Lung microvascular endothelial cell (primary cell): ENCODE measurements around the gene APRT. TPM values are rescaled to one million over a fixed set of nuclear protein-coding genes. Genes with fewer than 3 reads are reported as not detected.
"Not testable (repeated sequence)": the region's sequence is repeated elsewhere in the genome, so short reads cannot be mapped to it uniquely, and the experiment has no call there.

Experiments used
- DNase-seq, 2 donors: peaks; one replicate each; pipeline versions ENCODE4 v3.0.0 to v3.0.0-alpha.2; 2010; ENCODE audit warnings: low read depth in 2 of 2
- total RNA-seq: library from RNA; depleted of rRNA; stranded (reverse); fragments of >200 nt; gene quantifications from 2 replicates; pipeline ENCODE4 v1.2.1, GENCODE V29; 2014

Gene APRT
- total RNA-seq, 1 donor from 2014 or later = 92.7 TPM

DNA sequence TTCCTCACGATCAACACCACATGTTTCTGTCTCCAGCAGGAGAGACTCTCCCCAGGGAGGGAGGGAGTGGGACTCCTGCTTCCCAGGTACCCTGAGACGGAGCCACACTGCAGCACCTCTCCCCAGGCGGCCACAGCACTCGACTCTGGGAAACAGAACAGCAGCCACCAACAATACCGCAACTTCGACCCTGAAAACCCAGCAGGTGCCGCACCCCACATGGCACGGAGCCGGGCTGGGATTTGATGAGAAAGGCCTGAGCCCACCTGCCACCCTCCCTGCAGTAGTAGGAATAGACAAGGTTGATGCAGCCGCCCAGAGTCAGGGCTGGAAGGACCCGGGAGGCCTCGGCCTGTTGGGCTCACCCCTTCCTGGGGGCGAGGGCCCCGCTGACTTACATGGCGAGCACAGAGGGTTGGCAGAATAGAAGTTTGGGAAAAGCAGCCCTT lies 30.6 kb upstream of the APRT start:
- DNase-seq = no peak

DNA sequence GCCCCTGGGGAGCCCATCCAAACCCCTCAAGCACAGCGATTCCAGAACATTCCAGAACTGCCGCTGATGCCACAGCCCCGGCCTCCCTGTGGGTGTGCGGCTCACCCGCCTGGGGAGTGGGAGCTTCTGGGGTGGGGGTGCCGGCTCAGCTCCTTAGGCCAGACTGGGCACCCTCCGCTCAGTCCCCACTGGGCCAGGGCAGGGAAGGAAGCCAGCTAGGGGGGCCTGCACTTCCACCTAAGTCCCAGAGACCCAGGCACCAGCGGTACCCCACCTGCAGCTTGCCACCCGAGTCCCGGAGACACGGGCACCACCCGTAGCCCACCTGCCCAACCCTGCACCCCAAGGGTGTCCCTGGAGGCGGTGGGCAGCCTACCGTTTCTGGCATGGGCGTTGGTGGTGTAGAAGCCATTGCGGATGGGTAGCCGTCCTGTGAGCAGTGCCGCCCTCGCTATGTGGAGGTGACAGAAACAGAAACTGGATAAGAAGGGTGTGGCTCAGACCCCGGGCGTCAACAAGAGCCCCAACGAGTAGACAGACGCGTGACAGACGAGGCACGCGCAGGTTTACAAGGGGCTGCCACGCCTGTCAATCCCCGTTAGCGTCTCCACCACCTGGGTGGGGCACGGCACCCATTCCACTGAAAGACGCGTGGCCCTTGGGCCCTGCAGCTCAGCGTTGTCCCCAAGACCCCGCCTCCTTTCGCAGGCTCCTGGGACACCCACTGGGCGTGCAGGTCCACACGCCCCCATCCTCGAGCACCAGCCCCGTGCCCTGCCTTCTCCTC lies 30.0 kb upstream of the APRT start:
- DNase-seq = no peak

DNA sequence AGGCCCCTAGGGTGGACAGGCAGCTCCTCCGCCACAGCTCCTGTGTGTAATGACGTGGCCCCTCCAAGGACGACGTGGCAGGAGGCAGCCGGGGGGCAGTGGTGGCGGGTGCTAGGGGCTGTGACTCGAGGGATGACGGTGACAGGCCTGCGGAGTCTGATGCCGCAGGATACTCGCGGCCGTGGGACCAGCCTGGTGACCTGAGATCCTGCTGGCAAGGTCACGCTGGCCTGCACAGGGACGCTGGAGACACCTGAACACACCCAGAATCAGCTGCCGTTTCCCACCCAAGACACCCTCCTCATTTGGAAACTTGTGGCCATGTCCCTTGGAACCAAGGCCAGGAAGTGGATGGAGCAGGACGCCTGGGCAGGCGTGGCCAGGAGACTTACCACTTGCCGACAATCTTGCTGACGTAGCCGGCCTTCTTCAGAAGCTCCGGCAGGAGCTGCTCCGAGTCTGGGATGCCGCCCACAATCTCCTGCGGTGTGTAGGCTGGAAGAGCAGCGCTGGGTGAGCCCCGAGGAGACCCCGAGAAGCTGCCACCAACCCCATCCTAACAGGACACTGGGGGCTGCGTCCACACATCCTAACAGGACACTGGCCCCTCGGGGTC lies 29.0 kb upstream of the APRT start:
- no peak for DNase-seq

DNA sequence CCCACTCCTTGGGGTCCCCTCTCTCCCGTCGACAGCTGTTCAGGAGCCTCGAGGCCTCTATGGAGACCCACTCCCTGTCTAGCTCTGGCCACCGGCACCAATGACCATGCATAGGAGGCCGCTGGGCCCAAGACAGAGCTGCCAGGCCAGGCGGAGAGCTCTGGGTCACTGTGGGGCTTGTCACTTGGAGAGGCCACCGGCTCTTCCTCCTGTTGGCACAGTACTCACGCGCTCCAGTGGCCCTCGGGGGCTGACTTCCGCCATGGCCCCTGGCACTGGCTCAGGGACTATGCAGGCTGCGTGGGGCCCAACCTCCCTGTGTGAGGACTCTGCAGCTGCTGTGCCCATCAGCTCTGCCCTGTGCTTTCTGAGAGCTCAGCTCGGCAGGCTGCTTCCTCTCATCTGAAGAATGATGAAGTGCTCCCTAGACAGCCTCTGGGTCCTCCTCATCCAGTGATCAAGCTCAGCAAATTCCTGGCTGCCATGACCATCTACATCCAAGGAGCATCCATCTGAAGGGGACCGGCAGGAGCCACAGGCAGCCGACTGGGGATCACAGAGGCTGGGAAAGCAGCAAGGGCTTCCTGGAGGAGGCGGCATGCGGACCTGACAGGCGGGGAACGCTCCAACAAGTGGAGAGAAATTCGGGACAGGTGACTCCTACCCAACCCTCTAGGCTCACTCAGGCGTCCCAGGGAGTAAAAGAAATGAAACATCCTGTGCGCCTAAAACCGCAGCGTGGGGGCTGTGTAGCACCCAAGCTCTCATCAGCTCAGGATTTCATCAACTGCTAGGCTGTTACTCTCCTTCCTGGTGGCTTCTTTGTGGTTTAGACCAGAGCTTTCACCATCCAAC lies 28.2 kb upstream of the APRT start:
- DNase-seq = no peak

DNA sequence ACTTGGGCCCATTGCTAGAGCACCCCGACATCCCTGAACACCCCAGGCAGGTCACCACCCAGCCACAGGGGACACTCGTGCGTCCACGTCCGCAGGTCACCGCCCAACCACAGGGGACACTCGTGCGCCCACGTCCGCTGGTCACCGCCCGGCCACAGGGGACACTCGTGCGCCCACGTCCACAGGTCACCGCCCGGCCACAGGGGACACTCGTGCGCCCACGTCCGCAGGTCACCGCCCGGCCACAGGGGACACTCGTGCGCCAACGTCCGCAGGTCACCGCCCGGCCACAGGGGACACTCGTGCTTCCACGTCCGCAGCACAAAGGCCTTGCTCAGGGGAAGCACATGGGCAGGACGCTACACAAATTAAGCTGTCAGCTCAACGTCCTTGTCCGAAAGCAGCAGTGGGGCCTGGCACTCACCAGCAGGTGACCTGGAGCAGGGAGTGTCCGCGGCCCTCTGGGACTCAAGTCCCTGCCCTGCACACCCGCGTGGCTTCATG lies 27.4 kb upstream of the APRT start:
- no peak for DNase-seq

DNA sequence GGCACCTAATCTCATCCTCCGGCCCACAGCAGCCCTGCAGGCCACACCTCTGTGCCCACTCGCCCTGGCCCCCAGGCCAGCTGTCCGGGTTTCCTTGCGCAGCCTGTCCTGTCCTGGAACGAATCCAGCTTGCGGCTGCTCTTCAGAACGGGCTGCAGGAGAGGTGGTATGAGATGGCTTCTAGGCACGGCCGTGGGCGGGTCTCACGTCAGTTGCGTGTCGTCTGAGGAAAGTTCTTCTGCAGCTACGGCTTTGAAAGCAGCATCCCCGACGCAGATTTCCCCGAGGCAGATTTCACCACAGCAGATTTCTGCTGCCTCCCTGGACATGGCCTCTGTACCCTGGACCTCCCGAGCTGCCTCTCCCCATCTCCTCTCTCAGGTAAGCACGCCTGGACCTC lies 26.8 kb upstream of the APRT start:
- no peak for DNase-seq

DNA sequence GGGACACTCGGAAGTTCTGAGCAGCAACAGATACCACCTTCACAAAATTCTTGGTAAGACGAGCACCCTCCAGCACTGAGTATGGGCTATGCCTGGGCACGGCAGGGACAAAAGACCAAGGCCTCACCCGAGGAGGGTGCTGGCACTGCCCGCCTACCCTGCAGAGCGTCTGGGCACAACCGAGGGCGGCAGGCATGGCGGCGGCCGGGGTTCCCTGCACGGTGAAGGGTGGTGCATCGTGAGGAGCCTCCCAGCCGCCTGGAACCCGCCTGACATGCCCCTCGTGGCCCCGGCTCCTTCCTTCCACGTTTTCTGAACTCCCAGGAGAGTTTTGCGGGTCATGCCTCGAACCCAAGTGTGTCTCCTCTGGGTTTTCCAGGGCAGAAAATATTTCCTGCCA lies 26.1 kb upstream of the APRT start:
- no peak for DNase-seq

DNA sequence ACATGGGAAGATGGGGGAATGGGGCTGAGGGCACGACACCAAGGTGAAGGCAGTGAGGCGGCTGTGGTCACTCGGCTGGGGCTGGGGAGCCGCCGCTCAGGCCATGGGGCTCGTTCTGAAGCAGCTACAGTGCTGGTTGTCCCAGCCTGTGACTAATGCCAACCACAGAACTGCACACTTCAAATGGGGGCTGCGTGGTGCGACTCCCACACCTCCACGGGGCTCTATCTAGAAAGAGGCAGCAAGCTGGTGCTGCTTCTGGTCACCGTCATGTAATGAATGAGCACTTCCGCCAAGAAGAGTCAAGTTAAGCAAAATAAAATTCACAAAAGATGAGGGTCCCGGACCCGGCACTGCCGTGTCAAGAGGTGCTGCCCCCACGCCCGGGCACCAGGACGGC lies 25.1 kb upstream of the APRT start:
- DNase-seq = no peak

DNA sequence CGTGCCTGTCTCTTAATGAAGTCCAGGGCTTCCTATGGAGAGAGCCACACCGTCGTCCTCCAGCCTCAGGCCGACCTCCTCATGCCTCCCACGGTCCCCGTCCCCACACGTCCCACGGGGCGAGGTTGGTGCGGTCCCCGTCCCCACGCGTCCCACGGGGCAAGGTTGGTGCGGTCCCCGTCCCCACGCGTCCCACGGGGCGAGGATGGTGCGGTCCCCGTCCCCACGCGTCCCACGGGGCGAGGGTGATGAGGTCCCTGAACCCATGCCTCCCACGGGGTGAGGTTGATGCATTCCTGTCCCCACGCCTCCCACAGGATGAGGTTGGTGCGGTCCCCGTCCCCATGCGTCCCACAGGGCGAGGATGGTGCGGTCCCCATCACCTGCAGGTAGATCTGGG lies 24.1 kb upstream of the APRT start:
- no peak for DNase-seq

DNA sequence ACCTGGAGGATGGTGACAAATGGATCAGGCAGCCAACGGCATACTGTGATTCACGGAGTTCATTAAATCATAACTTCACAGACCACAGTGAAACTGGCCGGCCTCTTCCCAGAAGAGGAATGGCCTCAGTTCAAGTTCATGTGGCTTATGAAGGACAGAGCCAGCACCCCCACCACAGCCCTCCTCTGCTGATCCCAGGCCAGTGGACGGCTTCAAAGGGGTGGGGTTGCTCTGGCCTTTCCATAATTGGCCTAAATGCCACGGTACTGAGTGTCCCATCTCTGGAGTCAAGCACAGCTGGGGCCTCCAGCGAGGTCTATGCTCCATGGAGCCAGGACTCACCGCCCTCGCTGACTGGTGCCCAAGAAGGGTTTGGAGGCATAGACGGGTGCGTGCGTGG lies 23.7 kb upstream of the APRT start:
- DNase-seq = no peak

DNA sequence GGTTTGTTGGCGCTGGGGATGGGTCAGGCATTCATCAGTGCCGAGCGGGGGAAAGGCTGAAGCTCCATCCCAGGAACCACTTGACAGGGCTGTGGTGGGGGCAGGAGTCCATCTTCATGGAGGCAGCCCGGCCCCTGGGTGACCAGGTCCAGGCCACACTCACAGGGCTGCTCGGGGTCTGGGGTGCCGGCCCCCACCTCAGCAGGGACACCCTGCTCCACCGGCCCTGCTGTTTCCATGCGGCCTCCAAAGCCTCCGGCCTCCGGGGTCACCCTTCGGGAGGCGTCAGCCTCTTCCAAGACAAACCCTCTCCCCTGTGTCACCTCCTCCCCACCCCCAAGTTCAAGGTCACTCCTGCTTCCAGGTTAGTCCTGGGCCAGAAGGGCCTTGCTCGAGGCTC lies 22.9 kb upstream of the APRT start:
- no peak for DNase-seq

DNA sequence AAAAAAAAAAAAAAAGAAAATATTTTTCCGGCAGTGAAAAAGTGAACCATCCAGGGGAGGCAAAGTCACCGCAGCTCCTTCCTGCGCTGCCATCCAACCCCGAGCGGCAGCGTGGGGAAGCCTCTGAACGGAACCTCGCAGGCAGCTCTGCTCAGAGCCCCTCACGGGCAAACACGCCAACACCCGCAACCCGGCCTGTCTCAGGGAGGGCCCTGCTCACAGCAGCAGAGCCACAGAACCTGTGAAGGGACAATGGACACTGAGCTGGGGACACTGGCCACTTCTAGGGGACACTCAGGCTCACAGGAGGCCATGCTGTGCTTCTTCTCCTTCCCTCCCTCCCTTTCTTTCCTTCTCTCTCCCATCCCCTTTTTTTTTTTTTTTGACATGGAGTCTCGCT lies 21.4 kb upstream of the APRT start:
- DNase-seq = no peak

DNA sequence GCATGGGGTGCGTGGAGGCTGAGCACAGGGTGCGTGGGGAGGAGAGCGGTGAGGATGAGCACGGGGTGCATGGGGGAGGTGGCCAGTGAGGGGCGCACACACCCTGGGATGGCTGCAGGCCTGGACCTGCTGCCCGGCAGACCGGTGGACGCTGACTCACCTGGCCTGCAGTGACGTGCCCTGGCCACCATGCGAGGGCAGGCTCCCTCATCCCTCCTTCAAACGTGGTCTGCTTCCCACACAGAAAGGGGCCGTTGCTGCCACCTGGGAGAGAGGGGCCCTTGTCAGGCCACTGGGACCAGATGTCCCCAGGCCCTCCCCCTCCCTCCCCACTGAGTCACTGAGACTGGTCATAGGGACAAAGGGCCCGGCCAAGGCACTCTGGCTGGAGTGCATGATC lies 20.1 kb upstream of the APRT start:
- no peak for DNase-seq

DNA sequence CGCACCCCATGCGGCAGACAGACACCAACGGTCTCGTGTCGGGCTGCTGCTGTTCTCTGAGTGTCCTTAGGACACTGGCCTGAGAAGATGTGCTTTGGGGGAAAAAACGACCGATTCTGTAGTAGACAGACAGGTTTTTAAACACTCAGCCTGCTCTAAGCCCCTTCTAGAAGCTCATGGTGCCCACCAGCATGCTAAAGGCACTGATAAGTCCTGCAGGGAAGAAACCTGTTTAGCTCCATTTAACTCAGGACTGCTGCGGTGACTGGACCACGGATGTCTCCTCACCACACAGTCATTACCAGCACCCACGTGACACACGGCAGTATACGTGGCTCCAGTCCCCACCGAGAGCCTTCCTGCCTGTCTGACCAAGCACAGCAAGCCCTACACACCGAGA lies 19.1 kb upstream of the APRT start:
- DNase-seq = no peak

DNA sequence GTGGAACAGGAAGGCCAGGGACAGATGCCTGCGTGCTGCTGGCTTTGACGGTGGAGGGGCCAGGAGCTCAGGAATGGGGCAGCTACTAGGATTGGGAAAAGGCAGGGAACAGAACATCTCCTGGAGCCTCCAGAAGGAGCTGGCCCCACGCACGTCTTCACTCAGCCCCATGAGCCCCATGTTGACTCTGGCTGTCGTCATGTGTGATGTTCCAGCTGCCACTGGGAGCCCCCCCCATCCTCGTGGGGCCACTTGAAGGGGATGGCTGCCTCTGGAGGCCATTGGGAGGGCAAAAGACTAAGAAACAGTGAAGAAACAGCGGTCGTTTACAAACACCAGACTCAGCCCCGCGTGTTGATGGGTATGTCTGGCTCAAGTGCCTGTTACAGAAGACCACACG lies 18.5 kb upstream of the APRT start:
- DNase-seq = no peak

DNA sequence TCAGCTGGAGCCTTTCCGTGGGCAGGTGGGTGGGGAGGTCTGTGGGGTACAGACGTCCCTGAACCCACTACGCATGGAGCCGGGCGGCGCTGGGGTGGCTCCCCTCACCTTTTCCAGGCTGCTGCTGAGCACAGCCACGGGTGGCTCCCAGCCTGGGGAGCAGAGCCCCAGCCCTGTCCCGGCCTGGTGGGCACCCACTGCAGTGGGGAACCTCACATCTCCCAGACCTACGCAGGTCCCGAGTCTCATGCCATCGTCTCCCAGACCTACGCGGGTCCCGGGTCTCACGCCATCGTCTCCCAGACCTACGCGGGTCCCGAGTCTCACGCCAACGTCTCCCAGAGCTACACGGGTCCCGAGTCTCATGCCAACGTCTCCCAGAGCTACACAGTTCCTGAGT lies 17.0 kb upstream of the APRT start:
- no peak for DNase-seq

DNA sequence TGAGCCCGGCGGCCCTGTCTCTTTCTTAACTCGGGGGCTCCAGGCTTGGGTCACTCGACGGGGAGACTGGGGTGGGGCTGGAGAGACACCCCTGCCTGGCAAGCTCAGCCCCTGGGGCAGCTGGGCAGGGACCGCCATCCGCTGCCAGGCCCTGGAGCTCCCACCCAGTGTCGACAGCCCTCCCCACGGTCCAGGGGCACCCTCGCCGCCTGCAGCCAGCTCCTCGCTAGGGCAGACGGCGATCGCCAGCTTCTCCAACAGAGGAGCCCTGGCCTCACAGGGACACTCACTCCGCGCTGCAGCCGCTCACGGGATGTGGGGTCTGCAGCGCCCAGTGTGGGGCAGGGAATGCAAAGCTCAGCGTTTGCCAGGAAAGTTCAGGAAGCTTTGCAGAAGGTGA lies 16.0 kb upstream of the APRT start:
- DNase-seq = no peak

DNA sequence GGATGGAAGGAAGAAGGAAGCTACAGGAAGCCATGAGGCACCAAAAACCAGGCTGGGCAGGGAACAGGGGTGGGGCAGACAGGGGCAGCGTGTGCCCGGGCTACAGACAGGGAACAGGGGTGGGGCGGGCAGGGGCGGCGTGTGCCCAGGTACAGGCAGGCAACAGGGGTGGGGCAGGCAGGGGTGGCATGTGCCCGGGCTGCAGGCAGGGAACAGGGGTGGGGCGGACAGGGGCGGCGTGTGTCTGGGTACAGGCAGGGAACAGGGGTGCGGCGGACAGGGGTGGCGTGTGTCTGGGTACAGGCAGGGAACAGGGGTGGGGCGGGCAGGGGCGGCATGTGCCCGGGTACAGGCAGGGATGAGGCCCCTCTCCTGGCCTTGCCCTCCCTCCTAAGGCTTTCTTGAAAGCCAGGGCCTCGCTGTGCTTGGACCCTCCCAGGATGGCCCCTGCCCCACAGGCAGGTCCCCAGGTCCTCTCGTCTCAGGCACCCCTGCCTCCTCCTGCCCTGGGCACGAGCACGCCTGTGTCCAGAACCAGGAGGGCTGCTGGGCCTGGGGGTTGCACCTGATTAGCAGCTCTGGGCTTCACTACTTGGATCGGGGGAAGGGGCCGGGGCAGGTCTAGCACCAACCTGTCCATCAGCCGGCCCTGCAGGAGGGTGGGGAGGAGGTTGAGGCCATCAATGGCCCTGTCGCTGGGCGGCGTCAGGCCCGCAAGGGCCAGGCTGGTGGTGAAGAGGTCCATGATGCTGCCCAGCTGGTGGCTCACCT lies 14.5 kb upstream of the APRT start:
- DNase-seq = no peak

DNA sequence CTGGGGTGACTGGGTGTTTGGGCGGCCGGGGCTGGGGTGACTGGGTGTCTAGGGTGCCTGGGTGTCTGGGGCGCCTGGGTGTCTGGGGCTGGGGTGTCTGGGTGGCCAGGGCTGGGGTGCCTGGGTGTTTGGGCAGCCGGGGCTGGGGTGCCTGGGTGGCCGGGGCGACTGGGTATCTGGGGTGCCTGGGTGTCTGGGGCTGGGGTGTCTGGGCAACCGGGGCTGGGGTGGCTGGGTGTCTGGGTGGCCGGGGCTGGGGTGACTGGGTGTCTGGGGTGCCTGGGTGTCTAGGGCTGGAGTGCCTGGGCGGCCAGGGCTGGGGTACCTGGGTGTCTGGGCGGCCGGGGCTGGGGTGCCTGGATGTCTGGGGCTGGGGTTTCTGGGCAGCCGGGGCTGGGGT lies 13.4 kb upstream of the APRT start:
- no peak for DNase-seq

DNA sequence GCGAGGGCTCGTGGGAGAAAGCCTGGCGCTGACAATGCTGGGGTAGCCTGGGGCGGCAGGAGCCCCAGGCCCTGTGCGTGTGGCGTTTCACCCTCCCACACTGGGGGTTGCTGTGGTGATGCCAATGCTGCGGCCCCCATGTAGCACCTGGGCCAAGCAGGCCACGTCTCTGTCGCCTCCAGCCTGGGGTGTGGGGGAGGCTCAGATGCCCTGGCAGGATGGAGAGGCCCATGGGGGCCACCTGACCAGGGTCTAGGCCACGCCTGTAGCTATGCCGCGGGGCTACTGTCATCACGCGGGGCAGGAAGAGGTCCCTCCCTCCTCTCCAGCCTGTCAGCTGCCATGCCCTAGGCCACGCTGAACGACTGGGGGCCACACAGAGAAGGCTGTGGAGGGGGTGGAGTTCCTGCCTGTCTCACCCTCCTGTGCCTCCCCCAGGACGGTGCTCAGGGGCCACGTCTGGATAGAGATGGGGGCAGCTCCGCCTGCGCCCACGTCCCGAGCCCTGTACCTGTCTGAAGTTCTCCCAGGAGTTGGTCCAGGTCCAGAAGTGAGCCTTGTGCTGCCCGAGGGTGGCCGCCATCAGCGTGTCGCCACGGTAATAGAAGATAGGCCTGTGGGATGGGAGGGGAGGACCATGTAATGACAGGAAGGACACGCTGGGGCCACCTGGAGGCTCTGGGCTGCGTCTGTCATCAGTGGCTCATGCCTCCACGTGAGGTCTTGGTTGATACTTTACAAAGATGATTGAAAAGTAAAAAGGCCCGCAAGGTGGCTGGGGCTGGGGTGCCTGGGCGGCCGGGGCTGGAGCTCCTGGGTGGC lies 12.7 kb upstream of the APRT start:
- DNase-seq = no peak

DNA sequence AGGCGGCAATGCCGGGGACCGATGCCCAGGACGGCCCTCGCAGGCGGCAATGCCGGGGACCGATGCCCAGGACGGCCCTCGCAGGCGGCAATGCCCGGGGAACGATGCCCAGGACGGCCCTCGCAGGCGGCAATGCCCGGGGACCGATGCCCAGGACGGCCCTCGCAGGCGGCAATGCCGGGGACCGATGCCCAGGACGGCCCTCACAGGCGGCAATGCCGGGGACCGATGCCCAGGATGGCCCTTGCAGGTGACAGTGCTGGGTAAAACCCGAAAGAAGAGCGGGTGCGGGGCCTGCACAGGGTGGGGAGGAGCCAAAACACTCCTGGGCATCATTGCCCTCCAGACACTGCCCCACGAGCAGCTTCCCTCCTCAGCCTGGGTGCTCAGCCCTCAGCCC lies 11.9 kb upstream of the APRT start:
- not testable (repeated sequence) for DNase-seq
